Astrocyte of the cerebellum (primary cell): ENCODE data around the gene TMOD1.

Source experiments
- DNase-seq: peaks from one replicate; pipeline ENCODE4 v3.0.0-alpha.2; 2011; ENCODE audit warnings: low read depth
- H3K4me3 ChIP-seq: 2 replicates; pipeline ENCODE4 v1.5.1; 2011; ENCODE audit warnings: mild to moderate bottlenecking, low read depth, low read length, moderate library complexity
- in situ Hi-C: cut with HindIII; loops from 2 replicates; pipeline ENCODE4 v1.10.0; 2017; ENCODE audit warnings: low sequenced_read_pairs
- TF ChIP-seq, protein P1 (sequence below): IDR thresholded peaks from 2 replicates; pipeline ENCODE4 v1.5.1; 2012; ENCODE audit warnings: low read length, low read depth, moderate library complexity, mild to moderate bottlenecking; ENCODE audit errors: missing control alignments

The TMOD1 gene

DNA sequence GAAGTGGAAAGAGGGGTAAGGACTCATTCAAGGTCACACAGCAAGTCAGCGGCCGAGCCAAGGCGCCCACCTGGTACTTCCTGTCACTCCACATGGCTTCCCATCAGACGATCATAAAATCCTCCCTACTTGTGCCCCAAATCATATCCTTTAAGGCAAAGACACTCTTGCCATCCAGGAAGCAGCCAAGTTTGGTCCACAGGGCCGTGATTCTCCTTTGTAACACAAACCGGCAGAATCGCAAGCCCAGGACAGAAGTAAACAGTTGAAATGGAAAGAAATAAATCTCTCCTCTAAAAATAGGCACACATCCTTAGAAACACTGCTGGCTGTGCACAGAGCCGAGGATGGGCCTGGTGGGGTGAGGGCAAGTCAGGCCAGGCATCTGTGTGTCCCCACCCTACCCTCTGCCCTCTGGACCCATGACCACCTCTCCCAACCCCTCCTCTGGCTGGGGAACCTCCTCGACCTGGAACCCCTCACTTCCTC, 30.5 kb downstream of the TMOD1 start:
- DNase-seq = no peak
- no peak overlapping the region for H3K4me3 ChIP-seq
- TF ChIP-seq, protein P1, sequence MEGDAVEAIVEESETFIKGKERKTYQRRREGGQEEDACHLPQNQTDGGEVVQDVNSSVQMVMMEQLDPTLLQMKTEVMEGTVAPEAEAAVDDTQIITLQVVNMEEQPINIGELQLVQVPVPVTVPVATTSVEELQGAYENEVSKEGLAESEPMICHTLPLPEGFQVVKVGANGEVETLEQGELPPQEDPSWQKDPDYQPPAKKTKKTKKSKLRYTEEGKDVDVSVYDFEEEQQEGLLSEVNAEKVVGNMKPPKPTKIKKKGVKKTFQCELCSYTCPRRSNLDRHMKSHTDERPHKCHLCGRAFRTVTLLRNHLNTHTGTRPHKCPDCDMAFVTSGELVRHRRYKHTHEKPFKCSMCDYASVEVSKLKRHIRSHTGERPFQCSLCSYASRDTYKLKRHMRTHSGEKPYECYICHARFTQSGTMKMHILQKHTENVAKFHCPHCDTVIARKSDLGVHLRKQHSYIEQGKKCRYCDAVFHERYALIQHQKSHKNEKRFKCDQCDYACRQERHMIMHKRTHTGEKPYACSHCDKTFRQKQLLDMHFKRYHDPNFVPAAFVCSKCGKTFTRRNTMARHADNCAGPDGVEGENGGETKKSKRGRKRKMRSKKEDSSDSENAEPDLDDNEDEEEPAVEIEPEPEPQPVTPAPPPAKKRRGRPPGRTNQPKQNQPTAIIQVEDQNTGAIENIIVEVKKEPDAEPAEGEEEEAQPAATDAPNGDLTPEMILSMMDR = no peak
- in situ Hi-C loops = no loop called here

DNA sequence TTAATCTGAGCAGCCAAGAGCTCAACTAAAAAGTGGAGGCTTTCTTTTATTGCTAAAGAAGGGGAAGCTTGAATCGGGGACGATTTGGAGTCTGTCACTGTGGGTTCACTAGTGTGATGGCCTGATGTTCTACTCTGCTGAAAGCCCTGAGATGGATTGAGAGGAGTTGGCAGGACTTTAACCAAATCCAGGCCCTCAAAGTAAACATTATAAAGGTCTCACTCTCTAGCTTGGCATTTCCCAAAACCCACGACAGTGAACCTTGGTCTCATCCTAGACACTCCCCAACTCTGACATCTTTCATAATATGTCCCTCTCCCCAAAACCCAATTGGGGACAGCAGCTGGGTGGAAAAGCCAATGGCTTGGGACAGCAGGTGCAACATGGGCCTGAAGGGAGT, 32.7 kb downstream of the TMOD1 start:
- TF ChIP-seq, protein P1 = no peak
- no peak overlapping the region for H3K4me3 ChIP-seq
- DNase-seq = no peak
- in situ Hi-C loops = no loop called here

DNA sequence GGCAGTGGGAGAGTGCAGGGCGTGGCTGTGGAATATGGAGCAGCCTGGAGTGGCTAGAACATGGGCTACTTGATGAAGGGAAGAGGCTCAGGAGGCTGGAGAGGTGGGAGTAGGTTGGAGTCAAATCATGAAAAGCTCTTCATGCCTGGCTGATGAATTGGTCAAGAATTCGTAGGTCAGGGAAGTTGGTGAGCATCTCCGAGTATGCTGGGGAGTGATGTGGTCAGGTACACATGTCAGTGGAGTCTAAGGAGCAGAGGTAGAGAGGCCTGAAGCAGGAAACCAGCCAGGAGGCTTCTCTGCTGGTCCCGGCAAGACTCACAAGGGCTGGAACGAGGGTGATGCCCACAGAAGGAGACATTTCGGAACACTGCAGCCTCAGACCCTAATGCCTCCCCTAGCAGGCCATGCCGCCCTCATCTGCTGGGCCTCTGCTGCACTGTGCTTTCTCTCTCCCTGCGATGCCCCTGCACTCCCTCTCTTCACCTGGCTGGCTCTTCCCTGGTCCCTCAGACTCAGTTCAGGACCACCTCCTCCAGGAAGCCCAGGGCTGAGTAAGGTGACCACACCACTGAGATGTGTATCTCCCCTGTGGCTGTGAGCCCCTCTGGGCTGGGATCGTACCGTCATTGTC, 33.6 kb downstream of the TMOD1 start:
- TF ChIP-seq, protein P1 = no peak
- in situ Hi-C loops = no loop called here
- no peak overlapping the region for H3K4me3 ChIP-seq
- no peak for DNase-seq

DNA sequence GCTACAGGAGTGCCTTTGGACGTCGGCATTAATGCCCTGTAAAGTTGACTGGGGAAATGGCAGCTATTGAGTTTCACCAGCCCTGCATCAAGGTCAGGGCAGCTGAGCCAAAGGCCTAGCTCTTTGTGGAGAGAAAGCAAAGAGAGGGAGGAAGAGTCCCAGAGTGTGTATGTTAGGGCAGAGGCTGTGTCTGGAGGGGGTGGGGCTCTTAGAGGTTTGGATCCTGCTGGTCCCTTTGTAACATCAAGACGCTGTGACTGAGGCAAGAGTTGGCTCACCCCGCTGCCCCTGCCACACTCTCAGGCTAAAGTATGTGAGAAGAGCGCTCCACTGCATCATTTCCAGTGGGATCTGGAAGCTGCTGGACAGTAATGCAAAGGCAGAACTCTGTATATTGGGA, 34.3 kb downstream of the TMOD1 start:
- in situ Hi-C loops = no loop called here
- TF ChIP-seq, protein P1 = no peak
- no peak for DNase-seq
- no peak overlapping the region for H3K4me3 ChIP-seq

DNA sequence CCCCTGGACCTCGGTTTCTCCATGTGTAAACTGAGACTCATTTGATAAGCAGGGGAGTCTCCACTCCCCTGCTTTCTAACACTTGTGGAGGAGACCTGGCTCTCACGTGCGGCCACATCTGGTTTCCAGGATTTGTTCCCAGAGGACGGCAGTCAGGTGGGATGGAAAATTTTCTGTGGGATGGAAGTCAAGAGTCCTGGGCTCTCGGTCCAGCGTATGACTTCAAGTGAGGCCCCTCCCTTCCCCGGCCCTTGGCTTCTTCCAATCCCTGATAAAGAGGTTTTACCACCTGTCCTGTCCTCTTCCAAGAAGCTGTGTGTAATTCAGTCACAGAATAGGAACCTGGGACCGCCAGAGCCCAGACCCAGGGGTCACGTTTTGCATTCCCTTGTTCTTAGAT, 35.0 kb downstream of the TMOD1 start:
- TF ChIP-seq, protein P1 = no peak
- in situ Hi-C loops = no loop called here

DNA sequence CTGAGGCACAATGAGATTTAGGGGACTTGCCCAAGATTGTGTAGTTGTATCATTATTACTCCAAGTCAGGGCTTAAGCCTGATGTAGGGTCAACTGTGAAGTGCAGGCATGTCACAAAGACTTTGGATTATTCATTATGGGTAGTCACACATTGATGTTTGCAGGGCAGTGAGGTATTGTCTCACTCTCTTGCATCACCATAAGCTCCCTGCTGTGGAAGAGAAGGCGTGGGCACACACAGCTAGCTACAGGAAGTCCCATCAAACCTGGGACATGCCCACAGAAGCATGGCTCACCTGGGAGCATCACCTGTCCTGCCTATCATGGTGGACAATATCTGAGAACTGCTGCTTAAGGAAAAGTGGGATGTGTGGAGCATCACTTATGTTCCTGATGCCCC, 42.1 kb downstream of the TMOD1 start:
- TF ChIP-seq, protein P1 = no peak
- no peak for DNase-seq
- H3K4me3 ChIP-seq = no peak overlapping the region
- in situ Hi-C loops = no loop called here

More for the DNA sequence above, 35.0 kb downstream of the TMOD1 start:
- H3K4me3 ChIP-seq = no peak overlapping the region
- no peak for DNase-seq

DNA sequence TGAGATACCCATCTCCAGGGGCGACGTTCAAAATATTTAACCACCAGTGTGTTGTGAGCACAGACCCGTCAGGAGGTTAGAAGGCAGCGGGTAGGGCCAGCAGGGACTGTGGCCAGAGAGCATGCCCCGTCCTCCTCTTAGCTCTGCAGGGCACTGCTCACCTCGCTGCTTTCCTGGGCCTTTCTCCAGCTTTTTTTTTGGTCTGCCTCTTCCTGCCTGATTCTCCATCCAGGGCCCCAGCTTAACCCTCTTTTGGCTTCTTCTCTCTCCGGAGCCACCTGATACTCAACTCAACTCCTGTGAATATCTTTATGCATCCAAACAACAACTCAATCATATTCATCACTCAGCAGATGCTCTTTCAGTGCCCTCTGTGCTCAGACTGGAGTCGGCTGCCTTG, 44.0 kb downstream of the TMOD1 start:
- no peak for DNase-seq
- in situ Hi-C loops = no loop called here
- H3K4me3 ChIP-seq = no peak overlapping the region
- TF ChIP-seq, protein P1 = no peak
